Measurements from ENCODE around the gene KIF26A.

- TF ChIP-seq REST (IDR thresholded peaks at IDR 0.05; ENCODE audit: low read depth) (no peak), MAX (IDR thresholded peaks at IDR 0.05) (no peak), NFIC (IDR thresholded peaks at IDR 0.05) (no peak), EP300 (IDR thresholded peaks at IDR 0.05; ENCODE audit: borderline replicate concordance) (no peak), TCF12 (IDR thresholded peaks at IDR 0.05; ENCODE audit: low read depth) (no peak), EGR1 (IDR thresholded peaks at IDR 0.05) (no peak), TEAD4 (IDR thresholded peaks at IDR 0.05) (no peak)
These were observed 41.4 kb upstream of the KIF26A start for GRCh38 chr14:104096751-104097700.

All from Ishikawa (cell line).